Measurements from ENCODE around the gene ARPC1A. TPM values are rescaled to one million over a fixed set of nuclear protein-coding genes. Genes with fewer than 3 reads are reported as not detected.

Gene ARPC1A
- total and polyA plus RNA-seq, 2 of the 8 experiments (the other 6 are each of a cell fraction or from before 2014, with no cell fraction given): 123 to 155 TPM

DNA sequence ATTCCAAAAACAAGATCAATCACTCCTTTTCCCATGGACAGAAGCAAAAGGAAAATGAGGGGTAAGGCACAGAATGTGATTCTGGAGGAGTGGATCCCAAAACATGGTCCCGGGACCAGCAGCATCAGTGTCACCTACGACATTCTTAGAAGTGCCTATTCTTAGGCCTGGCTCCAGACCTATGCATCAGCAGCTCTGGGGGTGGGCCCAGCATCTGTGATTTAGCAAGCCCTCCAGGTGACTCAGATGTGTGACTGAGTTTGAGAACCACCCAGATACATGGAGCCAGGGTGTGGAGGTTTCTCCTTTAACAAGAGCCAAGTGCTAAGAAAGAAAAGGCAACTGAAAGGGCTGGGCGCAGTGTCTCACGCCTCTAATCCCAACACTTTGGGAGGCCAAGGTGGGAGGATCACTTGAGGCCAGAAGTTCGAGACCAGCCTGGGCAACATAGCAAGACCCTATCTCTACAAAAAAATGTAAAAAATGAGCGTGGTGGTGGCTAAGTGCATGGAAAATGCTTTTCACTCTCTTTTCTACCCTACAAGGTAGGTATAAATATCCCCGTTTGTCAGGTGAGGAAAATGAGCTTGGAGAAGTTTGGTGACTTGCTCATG, 17.1 kb upstream of the ARPC1A start:
- CTCF ChIA-PET (ENCODE audit: partially characterized antibody): interaction anchor here (0.7 to 8.4 kb wide), 7 partner anchors 10 to 347 kb away, joined by 3 to 87 read pairs (median 4); no protein-coding TSS in a partner anchor
- POLR2A ChIA-PET (ENCODE audit: partially characterized antibody): no interaction called here
- TF ChIP-seq KDM5A (IDR thresholded peaks at IDR 0.05; ENCODE audit: low read length) (no peak), BACH1 (IDR thresholded peaks at IDR 0.05; ENCODE audit: low read length) (no peak), POLR2A (IDR thresholded peaks at IDR 0.05; ENCODE audit: control extremely low read depth in 1 of 2, low read depth in 2 of 2, low read length in 2 of 2) (no peak), BRCA1 (IDR thresholded peaks at IDR 0.05; ENCODE audit: low read depth, low read length) (no peak), MAX (IDR thresholded peaks at IDR 0.05) (no peak), TBP (IDR thresholded peaks at IDR 0.05; ENCODE audit: low read depth, low read length) (no peak), CBX5 (IDR thresholded peaks at IDR 0.05; ENCODE audit: low read depth, low read length) (no peak), SUZ12 (IDR thresholded peaks at IDR 0.05; ENCODE audit: low read length) (no peak), RNF2 (IDR thresholded peaks at IDR 0.05; ENCODE audit: borderline replicate concordance, low read depth, low read length, missing control alignments, poor library complexity, severe bottlenecking) (no peak), JUN (IDR thresholded peaks at IDR 0.05; ENCODE audit: low read depth, low read length) (no peak), TAF7 (optimal IDR thresholded peaks at IDR 0.05; ENCODE audit: borderline replicate concordance, low read depth, low read length) (no peak), SP4 (IDR thresholded peaks at IDR 0.05; ENCODE audit: low read length) (no peak)

More for the DNA sequence above, 17.1 kb upstream of the ARPC1A start:
- no peak overlapping the region for H2BK5ac ChIP-seq (ENCODE audit: low read depth, low read length)
- H3K9ac ChIP-seq (replicated peaks in 1 of 4; ENCODE audit: extremely low read depth in 1 of 4, low read depth in 3 of 4, low read length in 3 of 4): no peak overlapping the region
- H3K14ac ChIP-seq (ENCODE audit: insufficient read length): no peak overlapping the region
- no peak overlapping the region for H4K8ac ChIP-seq (ENCODE audit: extremely low read depth, insufficient read depth, low read length)
- H3K79me2 ChIP-seq (ENCODE audit: control insufficient read depth in 1 of 2, insufficient read depth in 2 of 2, low read length in 2 of 2): no peaks in the 10 kb centered on the region
- H3K4me3 ChIP-seq (ENCODE audit: extremely low read depth in 1 of 4, insufficient read depth in 2 of 4, low read depth in 3 of 4, low read length in 4 of 4): no peak overlapping the region
- no peak overlapping the region for H3K23ac ChIP-seq (ENCODE audit: insufficient read length)
- no peak overlapping the region for H2BK20ac ChIP-seq (ENCODE audit: low read length)
- H3K4ac ChIP-seq (replicated peaks; ENCODE audit: insufficient read length, low read depth, low read length): no peak overlapping the region
- H3K9me3 ChIP-seq (ENCODE audit: insufficient read depth in 2 of 2, low read depth in 1 of 2, low read length in 1 of 2): 0 out of 4 replicates have a peak, but pooled peaks cover 0 to 3% of the 10 kb centered on the region in 2 experiments
- H2BK120ac ChIP-seq (replicated peaks; ENCODE audit: low read depth, low read length): no peak overlapping the region
- no peaks in the 10 kb centered on the region for H3K27me3 ChIP-seq (replicated peaks in 1 of 4; ENCODE audit: control insufficient read depth in 3 of 4, extremely low read depth in 1 of 4, insufficient read depth in 3 of 4, low read length in 3 of 4)
- H3K4me1 ChIP-seq (replicated peaks in 1 of 4; ENCODE audit: control insufficient read depth in 3 of 4, insufficient read depth in 4 of 4, low read length in 3 of 4): no peaks in the 10 kb centered on the region
- no peak overlapping the region for H4K91ac ChIP-seq (replicated peaks; ENCODE audit: insufficient read length, low read length)
- no peak overlapping the region for H2BK15ac ChIP-seq (ENCODE audit: low read length)
- H3K23me2 ChIP-seq (ENCODE audit: low read depth, low read length): no peaks in the 10 kb centered on the region
- DNase-seq (ENCODE audit: low read depth in 1 of 2, low spot score in 2 of 2): no peak
- no peak overlapping the region for H2AFZ ChIP-seq (ENCODE audit: low read length)
- H3K36me3 ChIP-seq (ENCODE audit: control insufficient read depth in 2 of 4, insufficient read depth in 4 of 4, low read length in 3 of 4): no peaks in the 10 kb centered on the region
- H3K4me2 ChIP-seq (ENCODE audit: insufficient read depth in 1 of 2, low read depth in 2 of 2, low read length in 2 of 2): no peak overlapping the region
- no peak overlapping the region for H2AK5ac ChIP-seq (ENCODE audit: low read depth, low read length)
- H4K20me1 ChIP-seq (replicated peaks in 1 of 2; ENCODE audit: control insufficient read depth in 1 of 2, insufficient read depth in 2 of 2, low read length in 2 of 2): no peaks in the 10 kb centered on the region
- H2BK12ac ChIP-seq (ENCODE audit: low read depth, low read length): no peak overlapping the region
- no peak overlapping the region for H3K18ac ChIP-seq (ENCODE audit: extremely low read depth, low read length)
- no peak overlapping the region for H4K5ac ChIP-seq (ENCODE audit: insufficient read length, low read depth, low read length)
- 92% methylated on average over 7 of the region's 7 CpGs; no CpG with 5 or more reads in 1 of the 2 experiments for WGBS, 2 experiments (ENCODE audit: extremely low coverage in 1 of 2, insufficient coverage in 1 of 2, insufficient read length in 1 of 2, insufficient replicate concordance in 2 of 2, low coverage in 1 of 2, low lambda C conversion rate in 2 of 2, missing lambda C conversion rate in 1 of 2)
- no peak overlapping the region for H3K27ac ChIP-seq (ENCODE audit: low read depth, low read length)
- no peak overlapping the region for H3K56ac ChIP-seq (replicated peaks; ENCODE audit: insufficient read length, low read depth, low read length)
- FAIRE-seq: no peak
- H3K79me1 ChIP-seq (ENCODE audit: low read depth, low read length): no peaks in the 10 kb centered on the region
